CD4-positive, alpha-beta T cell treated with Interleukin-21 for 1 hour (primary cell): ENCODE results near the gene TMPRSS11E.
A peak's percentile ranks its signal among the peaks of the same experiment; 100 is the strongest.
"Not testable (repeated sequence)": the region's sequence is repeated elsewhere in the genome, so short reads cannot be mapped to it uniquely, and the experiment has no call there.

Experiments
- DNase-seq: peaks from one replicate; pipeline ENCODE4 v3.0.0-alpha.2; 2020

The TMPRSS11E gene

GRCh38 chr4:68462691-68463090, 15.4 kb downstream of the TMPRSS11E start:
- DNase-seq, result no peak

- no peak for DNase-seq
Observed at GRCh38 chr4:68463796-68464195, 16.5 kb downstream of the TMPRSS11E start.

- no peak for DNase-seq
Observed at GRCh38 chr4:68465058-68465457, 17.8 kb downstream of the TMPRSS11E start.

- no peak for DNase-seq
Observed at GRCh38 chr4:68466185-68466584, 18.9 kb downstream of the TMPRSS11E start.

GRCh38 chr4:68466751-68467150, 19.5 kb downstream of the TMPRSS11E start:
- no peak for DNase-seq

- no peak for DNase-seq
Observed at GRCh38 chr4:68469482-68469881, 22.2 kb downstream of the TMPRSS11E start.

- no peak for DNase-seq
Observed at GRCh38 chr4:68476191-68476590, 28.9 kb downstream of the TMPRSS11E start.

GRCh38 chr4:68489338-68489737, 42.1 kb downstream of the TMPRSS11E start:
- DNase-seq, result no peak

GRCh38 chr4:68490826-68491457, 43.7 kb downstream of the TMPRSS11E start:
- no peak for DNase-seq

GRCh38 chr4:68494688-68495087, 47.4 kb downstream of the TMPRSS11E start:
- DNase-seq, result no peak

GRCh38 chr4:68498413-68499007, 51.2 kb downstream of the TMPRSS11E start:
- DNase-seq, result peak; percentile 69

- no peak for DNase-seq
Observed at GRCh38 chr4:68499021-68499420, 51.8 kb downstream of the TMPRSS11E start.

GRCh38 chr4:68503462-68503861, 56.2 kb downstream of the TMPRSS11E start:
- DNase-seq, result not testable (repeated sequence)

- DNase-seq, result peak; percentile 39
Observed at GRCh38 chr4:68504836-68505235, 57.6 kb downstream of the TMPRSS11E start.

- DNase-seq, result not testable (repeated sequence)
Observed at GRCh38 chr4:68505452-68505851, 58.2 kb downstream of the TMPRSS11E start.

- no peak for DNase-seq
Observed at GRCh38 chr4:68518889-68519288, 71.6 kb downstream of the TMPRSS11E start.

- no peak for DNase-seq
Observed at GRCh38 chr4:68520985-68521384, 73.7 kb downstream of the TMPRSS11E start.

GRCh38 chr4:68522232-68522631, 75.0 kb downstream of the TMPRSS11E start:
- DNase-seq, result not testable (repeated sequence)

- no peak for DNase-seq
Observed at GRCh38 chr4:68535974-68536373, 88.7 kb downstream of the TMPRSS11E start.

- DNase-seq, result no peak
Observed at GRCh38 chr4:68536375-68536774, 89.1 kb downstream of the TMPRSS11E start.

- DNase-seq, result not testable (repeated sequence)
Observed at GRCh38 chr4:68542742-68543141, 95.5 kb downstream of the TMPRSS11E start.
